ENCODE data around the gene TMEM204. TPM values are rescaled to one million over a fixed set of nuclear protein-coding genes. Genes with fewer than 3 reads are reported as not detected.

The TMEM204 gene
- total and polyA plus RNA-seq, 3 donors from 2014 or later = 13.7 to 21.4 (median 19.4) TPM

GRCh38 chr16:1556254-1556653 lies 22.8 kb downstream of the TMEM204 start:
- Histone ChIP-seq H3K9me3 (no peaks in the 10 kb centered on the region), H3K4me1 (peaks cover 21% of the 10 kb centered on the region), H3K27ac (no peak overlapping the region), H3K4me3 (no peak overlapping the region), H3K36me3 (ENCODE audit: low read depth, missing control alignments) (no peaks in the 10 kb centered on the region), H3K27me3 (no peaks in the 10 kb centered on the region)
- intact Hi-C loops (cut with DNase I; ENCODE audit: low total_unique reads) = no loop called here
- TF ChIP-seq POLR2A (IDR thresholded peaks at IDR 0.05) (no peak), CTCF (IDR thresholded peaks at IDR 0.05) (no peak)
- 73 to 94% methylated on average over 13 of the region's 13 CpGs for WGBS, 2 donors
- DNase-seq = no peak

GRCh38 chr16:1557074-1557473 lies 23.6 kb downstream of the TMEM204 start:
- no peaks in the 10 kb centered on the region for H3K27me3 ChIP-seq
- DNase-seq = no peak
- H3K9me3 ChIP-seq = no peaks in the 10 kb centered on the region
- TF ChIP-seq CTCF (IDR thresholded peaks at IDR 0.05) (no peak), POLR2A (IDR thresholded peaks at IDR 0.05) (no peak)
- no peak overlapping the region for H3K27ac ChIP-seq
- intact Hi-C loops (cut with DNase I; ENCODE audit: low total_unique reads) = no loop called here
- peaks cover 15% of the 10 kb centered on the region for H3K4me1 ChIP-seq
- H3K36me3 ChIP-seq (ENCODE audit: low read depth, missing control alignments) = no peaks in the 10 kb centered on the region
- WGBS, 2 donors = 91 to 92% methylated on average over 16 of the region's 16 CpGs
- H3K4me3 ChIP-seq = no peak overlapping the region

- intact Hi-C loops (cut with DNase I; ENCODE audit: low total_unique reads) = no loop called here
- no peak overlapping the region for H3K4me3 ChIP-seq
- no peak for TF ChIP-seq CTCF (IDR thresholded peaks at IDR 0.05)
- no peak for TF ChIP-seq POLR2A (IDR thresholded peaks at IDR 0.05)
- no peaks in the 10 kb centered on the region for H3K9me3 ChIP-seq
- no peaks in the 10 kb centered on the region for H3K27me3 ChIP-seq
- WGBS, 2 donors = 91 to 95% methylated on average over 11 of the region's 11 CpGs
- H3K27ac ChIP-seq = no peak overlapping the region
- no peak for DNase-seq
- peaks cover 15% of the 10 kb centered on the region for H3K4me1 ChIP-seq
- H3K36me3 ChIP-seq (ENCODE audit: low read depth, missing control alignments) = no peaks in the 10 kb centered on the region
These were observed 24.1 kb downstream of the TMEM204 start for GRCh38 chr16:1557576-1557975.

- H3K36me3 ChIP-seq (ENCODE audit: low read depth, missing control alignments) = no peaks in the 10 kb centered on the region
- H3K4me3 ChIP-seq = no peak overlapping the region
- no peak for TF ChIP-seq CTCF (IDR thresholded peaks at IDR 0.05)
- no peak for TF ChIP-seq POLR2A (IDR thresholded peaks at IDR 0.05)
- intact Hi-C loops (cut with DNase I; ENCODE audit: low total_unique reads) = no loop called here
- 87 to 89% methylated on average over 18 of the region's 18 CpGs for WGBS, 2 donors
- H3K27ac ChIP-seq = no peak overlapping the region
- DNase-seq = no peak
- peaks cover 5% of the 10 kb centered on the region for H3K4me1 ChIP-seq
- H3K27me3 ChIP-seq = no peaks in the 10 kb centered on the region
- H3K9me3 ChIP-seq = no peaks in the 10 kb centered on the region
These were observed 26.0 kb downstream of the TMEM204 start for GRCh38 chr16:1559446-1559975.

GRCh38 chr16:1560153-1560552 lies 26.7 kb downstream of the TMEM204 start:
- no peaks in the 10 kb centered on the region for H3K4me1 ChIP-seq
- H3K9me3 ChIP-seq = no peaks in the 10 kb centered on the region
- no peak overlapping the region for H3K27ac ChIP-seq
- 87% methylated on average over 11 to 15 of the region's 15 CpGs for WGBS, 2 donors
- no peaks in the 10 kb centered on the region for H3K27me3 ChIP-seq
- no peaks in the 10 kb centered on the region for H3K36me3 ChIP-seq (ENCODE audit: low read depth, missing control alignments)
- DNase-seq = no peak
- TF ChIP-seq POLR2A (IDR thresholded peaks at IDR 0.05) = no peak
- no peak for TF ChIP-seq CTCF (IDR thresholded peaks at IDR 0.05)
- H3K4me3 ChIP-seq = no peak overlapping the region
- intact Hi-C loops (cut with DNase I; ENCODE audit: low total_unique reads) = no loop called here
